GM19239 (cell line): Measurements from ENCODE around the gene GPD2.
A peak's percentile ranks its signal among the peaks of the same experiment; 100 is the strongest.

ENCODE experiments used
- DNase-seq: peaks from one replicate; pipeline ENCODE4 v3.0.0; 2011; ENCODE audit warnings: low spot score; ENCODE audit not compliant: insufficient read length
- FAIRE-seq: peaks from 2 replicates; lab custom pipeline; 2011; peaks lifted over from hg19 to GRCh38; lab: Jason Lieb, UNC

The GPD2 gene

DNA sequence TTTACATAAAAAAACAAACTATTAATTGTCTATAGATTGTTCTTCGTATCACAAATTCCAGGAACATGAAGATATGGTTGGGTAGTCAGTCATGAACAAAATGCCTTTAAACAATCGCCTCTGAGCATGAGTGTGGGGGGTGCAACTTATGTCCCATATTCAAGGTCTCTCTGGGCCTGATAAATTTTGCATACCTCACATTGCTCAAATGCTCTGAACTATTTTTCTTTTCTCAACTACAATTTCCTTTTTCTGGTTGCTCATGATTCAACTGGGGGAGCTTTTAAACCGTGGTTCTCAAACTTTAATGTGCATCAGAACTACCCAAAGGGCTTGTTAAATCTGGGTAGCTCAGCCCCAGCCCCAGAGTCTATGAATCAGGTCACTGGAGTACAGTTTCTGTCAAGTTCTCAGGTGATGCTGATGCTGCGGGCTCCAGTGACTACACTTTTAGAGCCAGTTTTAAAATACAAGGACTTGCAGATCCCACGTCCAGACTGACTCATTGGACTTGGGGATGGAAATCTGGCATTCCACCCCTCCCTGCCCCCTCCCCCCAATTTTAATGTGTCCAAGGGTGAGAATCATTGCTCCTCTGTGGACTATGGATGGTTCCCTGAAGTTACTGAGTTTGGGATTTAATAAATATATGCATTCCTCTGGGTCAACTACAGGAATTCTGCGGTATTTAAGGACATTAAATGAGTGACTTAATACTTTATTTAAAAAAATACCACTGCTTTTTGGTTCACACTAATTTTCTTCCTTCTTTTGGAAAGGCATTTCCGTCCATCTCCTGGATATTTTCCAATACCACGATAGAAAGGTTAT lies 1.5 kb upstream of the GPD2 start:
- DNase-seq (no peak), FAIRE-seq (no peak)

DNA sequence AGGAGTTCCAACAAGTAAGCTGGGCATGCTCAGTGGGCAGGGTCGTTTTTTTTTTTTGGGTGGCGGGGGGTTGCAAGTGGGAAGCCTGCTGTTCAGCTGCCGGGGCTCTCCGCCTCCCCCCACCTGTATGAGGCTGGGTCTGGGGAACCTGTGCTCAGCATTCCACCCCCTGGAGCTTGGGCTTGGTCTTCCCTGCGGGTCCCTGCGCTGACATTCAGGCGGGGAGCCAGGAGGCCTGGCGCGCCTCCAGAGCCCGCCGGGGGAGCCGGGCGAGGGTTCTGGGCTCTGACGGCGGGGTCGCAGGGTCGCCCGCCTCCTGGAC lies 822 bp upstream of the GPD2 start:
- DNase-seq (no peak), FAIRE-seq (no peak)

DNA sequence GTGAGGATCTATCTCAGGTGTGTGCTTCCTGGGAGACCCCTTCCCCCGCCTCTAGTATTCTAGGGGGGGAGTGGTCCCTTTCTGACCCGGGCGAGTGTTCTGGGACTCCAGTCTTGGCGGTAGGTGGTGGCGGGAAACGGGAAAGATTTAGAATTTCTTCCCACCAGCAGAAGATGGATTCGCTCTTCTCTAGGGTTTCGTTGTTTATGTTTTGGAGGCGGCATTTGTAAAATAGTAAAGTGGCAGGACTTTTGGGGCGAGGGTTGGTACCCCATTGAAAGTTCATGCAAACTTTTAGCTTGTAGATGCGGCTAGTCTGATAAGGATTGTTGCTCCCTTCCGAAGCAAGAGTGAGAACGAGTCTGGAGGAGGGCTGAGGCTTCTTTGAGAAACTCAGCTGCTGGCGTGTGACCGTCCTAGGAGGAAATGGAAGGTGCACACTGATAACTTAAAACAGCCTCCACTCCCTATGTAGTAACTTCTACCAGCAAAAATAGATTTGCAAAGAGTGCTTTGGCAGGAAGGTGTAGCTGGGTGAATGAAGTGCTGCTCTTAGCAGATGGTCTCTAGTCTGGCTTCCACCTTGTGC lies 412 bp downstream of the GPD2 start:
- FAIRE-seq (peak; percentile 86), DNase-seq (no peak)

DNA sequence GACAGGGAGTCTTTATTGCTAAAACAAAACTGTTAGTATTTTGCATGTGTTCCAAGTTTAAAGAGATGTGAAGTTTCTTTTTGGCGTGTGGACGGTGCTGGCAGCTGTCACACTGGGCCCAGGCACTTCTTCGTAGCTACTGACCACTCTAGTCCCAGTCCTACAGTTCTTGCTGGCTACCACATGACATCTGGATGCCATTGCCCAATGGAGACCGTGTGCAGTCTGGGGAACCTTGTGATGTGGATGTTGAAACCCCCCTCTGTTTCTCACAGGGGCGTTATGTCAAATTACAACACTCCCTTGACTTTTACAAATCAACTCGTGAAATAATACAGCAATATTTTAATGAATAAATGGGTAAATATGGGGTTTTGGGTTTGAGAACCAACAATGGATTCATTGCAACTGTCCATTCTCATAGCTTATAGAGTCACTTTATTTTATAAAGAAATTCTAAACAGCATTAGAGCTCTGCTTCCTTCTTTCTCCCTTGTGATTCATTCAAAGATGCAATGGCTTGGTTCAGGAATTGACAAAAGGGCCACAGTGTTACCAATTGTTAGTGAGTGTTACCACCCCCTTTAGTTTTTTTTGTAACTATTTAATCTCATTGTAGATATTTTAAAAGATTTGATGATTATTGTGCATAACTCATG lies 1.2 kb downstream of the GPD2 start:
- DNase-seq = no peak
- FAIRE-seq = peak; percentile 80

DNA sequence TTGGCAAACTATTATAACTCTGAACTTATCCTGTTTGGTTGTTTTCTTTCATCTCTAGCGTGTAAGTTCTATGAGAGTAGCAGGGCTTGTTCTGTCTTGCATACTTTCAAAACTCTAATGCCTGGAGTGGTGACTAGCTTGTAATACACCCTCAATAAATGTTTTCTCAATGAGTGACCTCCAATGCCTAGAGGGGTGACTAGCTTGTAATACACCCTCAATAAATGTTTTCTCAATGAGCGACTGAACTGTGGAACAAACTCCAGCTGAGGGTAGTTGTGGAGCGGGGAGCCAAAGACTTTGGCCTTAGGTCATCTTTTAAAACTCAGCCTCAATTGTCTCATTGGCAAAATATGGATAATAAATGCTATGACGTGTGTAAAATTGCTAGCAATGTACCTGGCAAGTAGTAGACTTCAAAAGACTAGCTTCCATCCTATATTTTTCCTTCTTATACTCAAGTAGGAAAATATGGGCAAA lies 1.8 kb downstream of the GPD2 start:
- FAIRE-seq (peak; percentile 23), DNase-seq (no peak)

DNA sequence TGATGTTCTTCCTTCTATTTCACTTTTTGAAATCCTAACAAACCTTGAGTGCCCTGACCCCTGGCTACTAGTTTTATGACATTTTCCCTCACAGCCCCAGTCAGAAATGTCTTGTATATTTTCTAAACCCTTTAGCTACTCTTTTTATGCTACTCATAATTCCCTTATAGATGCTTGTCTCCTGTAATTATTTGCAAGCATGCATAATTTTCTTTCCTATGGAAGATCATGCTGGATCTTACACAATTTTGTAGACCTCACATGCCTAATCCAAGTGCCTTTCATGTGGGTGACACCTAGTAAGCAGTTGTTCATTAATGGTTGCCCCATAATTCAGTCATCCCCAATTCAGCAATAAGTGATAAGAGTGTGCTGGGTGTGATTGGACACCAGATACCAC lies 6.9 kb downstream of the GPD2 start:
- DNase-seq (no peak), FAIRE-seq (no peak)

DNA sequence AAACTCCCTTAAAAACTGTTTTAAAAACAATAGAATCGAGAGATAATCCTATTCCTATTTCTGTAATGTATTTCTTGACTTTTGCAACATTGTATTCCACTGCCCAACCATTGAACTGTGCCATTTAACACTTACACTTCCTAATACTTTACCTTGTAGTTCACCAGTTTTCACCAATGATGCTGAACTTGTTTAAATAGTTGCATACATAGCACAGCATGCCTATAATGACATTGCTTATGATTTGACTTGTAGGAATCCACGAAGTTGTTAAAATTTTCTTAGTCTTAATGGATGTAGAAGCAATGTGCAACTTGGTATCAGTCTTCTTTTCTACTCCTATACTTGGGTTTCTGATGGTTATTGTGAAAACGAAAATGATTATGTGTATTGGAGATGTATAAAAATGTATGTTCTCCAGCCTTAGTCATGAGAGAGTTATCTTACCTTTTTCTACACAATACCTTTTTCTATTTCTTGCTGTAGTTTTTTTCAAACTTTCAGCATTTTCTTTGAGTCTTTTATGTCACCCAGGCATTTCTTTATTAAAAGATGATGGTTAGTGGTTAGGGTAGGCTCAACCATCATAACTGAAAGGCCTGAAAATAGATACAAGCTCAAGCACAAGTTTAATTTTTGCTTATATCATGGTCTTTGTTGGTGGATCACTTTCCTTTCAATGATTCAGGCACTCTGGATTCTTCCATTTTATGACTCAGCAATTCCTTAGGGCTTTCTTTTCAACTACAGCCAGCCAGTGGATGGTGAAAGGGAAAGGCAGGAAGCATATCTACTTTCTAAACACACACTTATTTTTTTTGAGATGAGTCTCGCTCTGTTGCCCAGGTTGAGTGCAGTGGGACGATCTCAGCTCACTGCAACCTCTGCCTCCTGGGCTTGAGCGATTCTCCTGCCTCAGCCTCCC lies 9.4 kb downstream of the GPD2 start:
- DNase-seq (no peak), FAIRE-seq (peak; percentile 49)

DNA sequence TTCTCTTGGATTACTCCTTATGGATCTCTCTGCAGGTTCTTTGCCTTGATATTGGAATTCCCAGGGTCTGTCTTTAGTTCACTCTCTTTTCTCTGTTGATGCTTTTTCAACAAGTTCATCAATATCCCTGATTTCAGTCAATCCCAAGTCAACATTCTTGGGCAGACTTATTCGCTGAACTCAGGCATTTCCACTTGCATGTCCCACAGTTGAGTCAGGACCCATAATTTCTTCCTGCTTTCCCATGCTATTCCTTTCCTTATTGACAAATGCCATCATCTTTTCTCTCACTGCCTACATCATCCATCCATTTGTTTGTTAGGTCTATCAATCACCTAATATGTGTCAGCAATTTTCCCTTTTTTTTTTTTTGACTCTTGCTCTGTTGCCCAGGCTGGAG lies 11.6 kb downstream of the GPD2 start:
- DNase-seq (no peak), FAIRE-seq (no peak)

DNA sequence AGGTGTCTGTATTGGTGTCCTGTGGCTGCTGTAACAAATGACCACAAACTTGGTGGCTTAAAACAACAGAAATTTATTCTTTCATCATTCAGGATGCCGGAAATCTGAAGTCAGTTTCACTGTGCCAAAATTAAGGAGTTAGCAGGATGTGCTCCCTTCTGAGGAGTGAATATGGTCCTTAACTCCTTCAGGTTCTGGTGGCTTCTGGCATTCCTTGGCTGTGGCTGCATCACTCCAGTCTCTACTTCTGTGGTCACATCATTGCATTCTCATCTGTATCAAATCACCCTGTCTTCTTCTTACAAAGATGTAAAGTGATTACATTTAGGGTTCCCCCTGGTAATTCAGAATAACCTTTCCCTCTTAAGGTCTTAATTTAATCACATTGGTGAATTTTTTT lies 12.6 kb downstream of the GPD2 start:
- FAIRE-seq (no peak), DNase-seq (no peak)

DNA sequence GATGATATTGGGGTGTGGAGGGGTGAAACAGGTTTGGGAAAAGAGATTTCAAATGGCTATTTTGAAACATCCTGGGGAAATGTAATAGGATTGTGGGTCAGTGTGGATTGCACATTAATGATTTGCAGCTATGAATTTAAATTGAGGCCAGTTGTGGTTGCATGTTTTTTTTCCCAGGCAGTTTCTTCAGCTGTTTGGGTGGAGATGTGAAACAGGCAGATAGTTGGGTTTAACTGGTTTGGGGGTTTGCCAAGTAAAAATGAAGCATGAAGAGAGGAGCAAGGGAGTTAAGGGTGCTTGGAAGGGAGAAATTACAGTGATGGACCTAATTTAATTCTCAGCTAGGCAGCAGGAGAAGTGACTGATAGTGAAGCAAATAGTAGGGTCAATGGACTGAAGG lies 16.8 kb downstream of the GPD2 start:
- no peak for DNase-seq
- FAIRE-seq = peak; percentile 26

- peak; percentile 59 for FAIRE-seq
- no peak for DNase-seq
Observed at GRCh38 chr2:156455361-156455975, 19.3 kb downstream of the GPD2 start.

- DNase-seq = peak; percentile 44
- peak; percentile 69 for FAIRE-seq
Observed at GRCh38 chr2:156456616-156457015, 20.4 kb downstream of the GPD2 start.

DNA sequence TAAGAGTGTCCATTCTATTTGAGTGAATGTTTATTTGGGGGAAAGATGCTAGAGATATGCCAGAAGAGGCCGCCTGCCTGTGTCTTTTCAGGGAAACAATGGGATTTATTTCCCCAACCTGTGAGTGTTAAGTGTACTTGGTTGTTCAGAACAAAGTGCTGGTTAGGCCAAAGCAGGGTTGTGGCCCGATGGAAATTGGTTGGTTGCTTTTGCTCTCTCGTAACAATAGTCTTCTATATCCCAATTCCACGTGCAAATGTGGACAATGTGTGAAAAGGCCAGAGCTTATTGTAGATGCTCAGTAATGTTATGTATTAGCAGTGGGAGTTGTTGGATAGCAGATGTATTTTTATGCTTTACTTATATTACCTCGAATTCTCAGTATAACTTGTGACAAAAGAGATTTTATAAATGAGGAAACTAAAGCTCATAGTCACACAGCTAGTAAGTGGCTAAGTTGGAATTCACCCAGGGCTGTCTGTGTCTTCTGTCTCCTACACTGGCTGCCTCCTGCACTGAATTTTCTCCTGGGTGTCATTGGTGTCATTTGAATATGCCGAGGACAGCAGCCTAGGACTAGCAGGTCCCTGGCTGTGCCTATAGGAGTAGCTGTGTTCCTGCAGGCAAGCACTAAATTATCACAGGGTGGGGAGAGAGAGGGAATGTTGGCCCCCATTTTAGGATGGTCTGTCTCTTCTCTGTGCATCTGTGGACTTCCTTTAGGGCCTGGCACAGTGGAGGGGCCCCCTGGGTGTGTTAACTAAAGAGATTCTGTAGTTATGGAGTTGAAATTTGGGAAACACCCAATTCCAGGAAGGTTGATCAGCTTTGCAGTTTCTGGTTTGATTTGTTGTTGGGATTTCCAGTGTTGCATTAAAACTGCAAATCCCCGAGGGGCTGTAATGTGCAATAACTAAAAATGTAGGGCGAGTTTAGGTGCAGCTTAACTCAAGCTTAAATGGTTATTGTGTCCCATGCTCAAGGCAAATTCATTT lies 21.6 kb downstream of the GPD2 start:
- FAIRE-seq (no peak), DNase-seq (no peak)

DNA sequence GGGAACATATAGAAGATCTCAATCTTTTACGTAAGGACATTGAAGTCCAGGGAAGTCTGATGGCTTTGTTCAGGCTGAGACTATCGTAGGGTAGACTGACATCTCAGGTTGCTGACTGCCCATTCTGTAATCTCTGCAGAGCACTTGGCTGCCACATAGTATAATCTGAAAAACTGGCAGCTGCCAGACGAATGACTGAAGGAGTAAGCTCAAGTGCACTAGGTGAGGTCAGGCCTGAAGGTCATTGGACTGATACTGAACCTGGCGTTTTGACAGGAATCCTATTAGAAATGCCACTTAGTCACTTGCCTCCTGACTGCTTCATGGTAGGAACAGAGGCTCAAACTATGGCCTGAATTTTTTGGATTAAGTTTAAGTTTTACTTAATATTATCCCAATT lies 23.5 kb downstream of the GPD2 start:
- no peak for DNase-seq

DNA sequence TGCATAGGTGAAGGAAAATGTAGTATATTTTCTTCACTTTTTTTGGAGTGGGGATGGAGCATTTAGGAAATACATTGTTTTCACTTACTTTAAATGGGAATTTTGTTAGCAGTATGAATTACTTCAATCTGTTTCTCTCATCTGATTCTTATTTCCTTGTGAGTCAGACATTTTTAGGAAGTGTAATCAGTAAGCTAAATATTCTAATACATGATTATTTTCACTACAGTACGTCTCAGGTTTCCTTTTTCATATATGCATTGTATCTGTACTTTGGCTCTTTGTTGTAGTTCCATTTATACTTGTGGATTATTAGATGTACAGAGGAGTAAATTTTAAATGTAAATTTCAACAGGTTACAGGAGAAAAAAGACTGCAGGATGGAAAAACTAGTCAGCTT lies 27.9 kb downstream of the GPD2 start:
- DNase-seq (no peak), FAIRE-seq (no peak)

More for the DNA sequence above, 23.5 kb downstream of the GPD2 start:
- FAIRE-seq = no peak

- DNase-seq = no peak
- FAIRE-seq = no peak
Observed at GRCh38 chr2:156465573-156465972, 29.4 kb downstream of the GPD2 start.

DNA sequence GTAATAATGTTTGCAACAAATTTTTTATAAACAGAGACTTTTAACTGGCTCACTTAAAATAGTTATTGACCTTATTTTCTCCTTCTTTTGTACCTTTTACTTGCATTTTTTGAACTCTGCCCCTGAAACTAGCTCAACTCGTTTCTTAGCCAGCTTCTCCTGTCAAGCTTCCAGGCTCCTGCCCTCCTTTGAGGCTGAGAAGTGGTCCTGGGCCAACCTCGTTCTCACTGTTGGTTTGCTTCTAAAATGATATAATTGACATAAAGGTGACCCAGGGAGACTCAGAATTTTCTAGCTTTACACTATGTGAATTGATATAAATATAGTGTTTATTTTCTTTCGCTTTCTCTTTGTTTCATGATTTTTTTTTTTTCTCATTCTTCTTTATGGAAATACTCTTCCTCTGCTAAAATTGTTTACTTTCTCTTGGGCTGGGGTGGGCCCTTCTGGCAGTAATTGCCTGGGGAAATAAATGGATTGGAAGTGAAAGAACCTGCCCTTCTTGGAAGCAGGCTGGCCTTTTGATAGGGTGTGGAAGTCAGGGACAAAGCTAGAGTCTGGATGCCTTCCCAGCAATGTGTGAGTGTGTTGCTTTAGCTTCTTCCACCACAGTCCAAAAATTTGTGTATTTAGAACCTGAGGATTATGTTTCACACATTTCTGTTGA lies 30.7 kb downstream of the GPD2 start:
- DNase-seq = no peak
- FAIRE-seq = peak; percentile 71

DNA sequence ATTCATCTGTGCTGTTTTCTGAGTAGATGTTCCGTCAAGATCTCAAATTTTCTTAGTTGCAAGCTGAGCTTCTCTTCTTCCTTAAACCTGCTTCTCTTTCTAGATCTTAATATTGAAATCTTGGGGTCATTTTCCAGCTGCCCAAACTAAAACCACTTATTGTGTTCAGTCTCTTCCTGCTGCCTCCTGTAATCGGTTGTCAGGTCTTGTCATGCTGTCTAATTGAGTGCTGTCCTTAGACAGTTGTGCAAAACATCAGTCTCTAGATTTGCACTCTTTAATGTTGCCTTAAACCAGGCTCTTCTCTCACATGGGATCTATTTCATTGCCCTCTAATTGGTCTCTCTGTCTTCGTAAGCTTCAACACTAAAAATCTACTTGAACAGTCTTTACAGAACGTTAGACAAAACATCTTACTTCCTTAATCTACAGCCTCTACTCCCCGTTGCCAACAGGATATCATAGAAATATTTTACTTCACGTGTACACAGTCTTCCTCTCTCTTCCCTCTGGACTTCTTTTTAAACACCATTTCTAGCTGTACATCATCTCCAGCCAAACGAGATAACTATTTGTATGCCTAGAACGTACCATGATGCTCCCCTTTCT lies 34.9 kb downstream of the GPD2 start:
- DNase-seq = no peak

More for the DNA sequence above, 34.9 kb downstream of the GPD2 start:
- FAIRE-seq = peak; percentile 59
